Sciatic nerve (tissue), 2 donors: ENCODE measurements around the gene RXYLT1. TPM values are rescaled to one million over a fixed set of nuclear protein-coding genes. Genes with fewer than 3 reads are reported as not detected.
"Not testable (repeated sequence)": the region's sequence is repeated elsewhere in the genome, so short reads cannot be mapped to it uniquely, and the experiment has no call there.

Experiments
- ATAC-seq: fragments of 200-7000 bp; cut with Tn5 transposase; one replicate; pipeline ENCODE4 v1.9.1; 2020; ENCODE audit warnings: mild to moderate bottlenecking, moderate library complexity
- DNase-seq: peaks from one replicate; pipeline ENCODE4 v3.0.0-alpha.2; 2020; ENCODE audit warnings: low spot score
- intact Hi-C: fragments of 100-400 bp; cut with DNase I; formaldehyde crosslinking; loops from one replicate; pipeline ENCODE4 v1.14.2; 2022
- total RNA-seq: library from RNA; stranded (reverse); fragmentation: NEBNext Ultra II Directional; extraction: Animal tissue kit (Norgen Biotek cat#: 25700); gene quantifications from one replicate; pipeline ENCODE4 v1.2.1, GENCODE V29; 2021
- donor health status: DM: no; HTN: no; CAD: no.
- donor health status: DM: no; HTN: no; CAD: no.

RXYLT1 gene, protein sequence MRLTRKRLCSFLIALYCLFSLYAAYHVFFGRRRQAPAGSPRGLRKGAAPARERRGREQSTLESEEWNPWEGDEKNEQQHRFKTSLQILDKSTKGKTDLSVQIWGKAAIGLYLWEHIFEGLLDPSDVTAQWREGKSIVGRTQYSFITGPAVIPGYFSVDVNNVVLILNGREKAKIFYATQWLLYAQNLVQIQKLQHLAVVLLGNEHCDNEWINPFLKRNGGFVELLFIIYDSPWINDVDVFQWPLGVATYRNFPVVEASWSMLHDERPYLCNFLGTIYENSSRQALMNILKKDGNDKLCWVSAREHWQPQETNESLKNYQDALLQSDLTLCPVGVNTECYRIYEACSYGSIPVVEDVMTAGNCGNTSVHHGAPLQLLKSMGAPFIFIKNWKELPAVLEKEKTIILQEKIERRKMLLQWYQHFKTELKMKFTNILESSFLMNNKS
- total RNA-seq, result 18.5 TPM

DNA sequence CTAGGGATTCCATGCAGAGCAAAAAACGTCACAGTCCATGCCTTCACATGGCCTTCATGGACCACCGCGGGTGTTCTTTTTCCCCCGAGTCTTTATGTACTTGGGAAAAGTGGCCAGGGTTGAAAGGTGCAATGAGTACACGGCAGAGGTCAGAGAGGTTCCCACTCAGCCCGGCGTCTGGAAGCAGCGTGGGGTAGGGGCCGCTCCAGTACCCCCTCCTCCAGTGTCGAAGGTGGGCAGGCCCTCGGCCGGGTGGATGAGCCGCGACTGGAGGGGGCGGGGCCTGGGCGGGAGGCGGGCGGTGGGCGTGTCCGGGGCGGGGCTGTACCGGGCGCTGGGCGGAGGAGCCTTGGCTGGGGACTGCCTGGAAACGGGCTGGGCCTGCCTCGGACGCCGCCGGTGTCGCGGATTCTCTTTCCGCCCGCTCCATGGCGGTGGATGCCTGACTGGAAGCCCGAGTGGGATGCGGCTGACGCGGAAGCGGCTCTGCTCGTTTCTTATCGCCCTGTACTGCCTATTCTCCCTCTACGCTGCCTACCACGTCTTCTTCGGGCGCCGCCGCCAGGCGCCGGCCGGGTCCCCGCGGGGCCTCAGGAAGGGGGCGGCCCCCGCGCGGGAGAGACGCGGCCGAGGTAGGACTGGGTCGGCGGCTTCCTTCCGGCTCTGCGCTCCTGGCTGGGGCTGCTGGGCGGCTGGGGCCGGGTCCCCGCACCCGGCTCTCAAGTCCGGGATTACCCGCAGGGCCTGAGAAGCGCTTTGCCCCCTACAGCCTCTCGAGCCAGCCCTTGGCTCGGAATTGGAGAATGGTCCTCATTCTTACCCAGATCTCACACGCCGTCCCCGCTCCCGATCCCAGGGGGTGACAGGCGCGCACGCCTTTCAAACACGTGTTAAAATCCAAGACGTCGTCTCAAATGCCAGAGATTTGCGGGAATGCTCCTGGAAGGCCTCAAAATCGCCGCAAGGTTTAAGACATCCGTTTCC lies at the start of gene RXYLT1:
TSS of gene RXYLT1 (plus strand) at position 412 of the 984 bp plus-strand sequence. CDS start at position 464, 52 bp downstream.
- DNase-seq (peak; percentile 93), ATAC-seq (peak; percentile 99)
- intact Hi-C loops, result loop anchor here (5.0 kb wide), 1 partner anchor 1202 kb away; no protein-coding TSS in a partner anchor

DNA sequence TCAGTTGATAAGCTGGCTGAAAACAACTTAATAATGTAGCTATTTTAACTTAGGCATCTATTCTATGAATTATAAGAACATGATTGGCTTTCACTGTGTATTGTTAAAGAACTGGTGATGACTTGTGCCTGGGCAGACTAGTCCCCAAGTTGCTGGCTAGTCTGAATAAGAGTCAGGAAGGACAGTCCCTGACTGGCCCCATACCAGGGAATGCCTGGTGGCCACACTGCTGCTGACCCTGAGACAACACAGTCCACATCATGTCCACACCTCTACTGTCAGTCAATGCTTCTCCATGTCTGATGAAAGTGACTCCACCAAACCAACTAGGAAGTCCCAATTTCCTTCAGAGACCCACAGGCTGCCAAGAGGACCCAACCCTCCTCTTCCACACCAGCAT lies 46.9 kb upstream of the RXYLT1 start:
- ATAC-seq, intact Hi-C loops, DNase-seq: not testable (repeated sequence)

DNA sequence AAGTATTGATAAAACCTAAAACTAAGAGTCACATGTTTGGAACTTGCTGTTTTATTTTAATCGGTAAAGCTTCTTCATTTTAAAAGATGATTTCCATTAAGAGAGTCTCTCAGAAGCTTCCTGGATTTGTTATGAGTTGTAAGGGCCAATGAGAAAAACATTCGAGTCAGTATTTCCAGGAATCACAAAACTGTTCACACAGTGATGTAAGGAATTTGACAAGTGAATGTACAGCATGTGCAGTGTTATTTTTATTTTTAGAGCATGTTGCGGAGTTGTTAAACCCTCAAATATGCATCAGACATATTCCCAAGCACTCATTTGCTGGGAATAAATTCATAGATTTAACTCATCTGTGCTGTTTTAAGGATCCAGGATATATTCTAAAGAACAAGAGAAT lies 46.1 kb upstream of the RXYLT1 start:
- intact Hi-C loops, ATAC-seq, DNase-seq: not testable (repeated sequence)

DNA sequence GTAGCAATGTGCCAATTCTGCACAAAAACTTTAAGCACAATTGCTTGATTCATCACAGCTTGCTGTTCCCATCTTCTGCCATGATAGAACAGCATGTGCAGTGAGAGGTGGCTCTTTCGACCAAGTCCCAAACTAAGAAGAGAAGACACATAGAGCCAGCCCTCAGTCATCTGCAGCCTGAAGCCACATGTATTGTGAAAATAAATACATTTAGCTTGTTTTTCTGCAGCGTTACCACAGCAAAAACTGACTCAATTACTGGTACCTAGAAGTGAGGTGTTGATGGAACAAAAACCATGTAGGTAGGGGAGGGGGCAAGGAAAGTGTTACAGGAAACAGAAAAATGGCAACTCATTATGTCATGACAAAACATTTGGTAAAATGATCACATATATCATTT lies 39.2 kb upstream of the RXYLT1 start:
- intact Hi-C loops, ATAC-seq, DNase-seq: not testable (repeated sequence)

DNA sequence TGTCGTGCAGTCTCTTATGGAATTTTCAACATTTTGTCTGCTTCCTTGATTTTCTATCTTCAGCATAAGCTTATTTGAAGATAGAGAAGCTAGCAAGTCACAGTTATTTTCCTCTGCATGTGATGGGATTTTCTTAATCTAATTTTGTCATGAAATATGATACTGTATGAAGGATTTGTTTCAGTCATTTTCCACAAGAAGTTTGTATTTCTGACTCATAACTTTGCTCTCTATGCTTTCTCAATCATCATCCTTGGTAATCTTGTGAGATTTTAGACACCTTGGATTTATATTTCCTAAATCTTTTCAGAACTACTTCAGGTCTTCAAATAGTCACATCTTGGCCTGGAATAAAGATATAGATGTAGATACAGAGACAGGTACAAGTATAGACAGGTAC lies 38.3 kb upstream of the RXYLT1 start:
- DNase-seq, ATAC-seq, intact Hi-C loops: not testable (repeated sequence)

DNA sequence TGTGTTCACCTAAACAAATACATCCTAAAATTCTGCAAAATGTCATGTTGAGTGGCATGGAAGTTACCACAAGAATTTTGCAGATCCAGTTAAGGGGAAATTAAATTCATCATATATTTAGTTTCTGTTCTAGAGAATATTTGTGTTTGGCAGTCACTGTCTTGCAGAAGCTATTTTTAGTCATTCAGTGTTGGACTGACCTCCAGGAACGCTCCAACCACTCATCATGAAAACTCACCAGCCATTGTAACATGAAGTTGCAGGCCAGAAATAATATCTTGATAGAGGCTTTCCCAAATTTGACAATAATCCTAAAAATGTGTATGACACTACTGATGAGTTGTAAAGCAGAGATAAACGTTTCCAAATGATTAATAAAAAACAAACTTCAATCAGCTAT lies 35.6 kb upstream of the RXYLT1 start:
- intact Hi-C loops, DNase-seq, ATAC-seq: not testable (repeated sequence)

DNA sequence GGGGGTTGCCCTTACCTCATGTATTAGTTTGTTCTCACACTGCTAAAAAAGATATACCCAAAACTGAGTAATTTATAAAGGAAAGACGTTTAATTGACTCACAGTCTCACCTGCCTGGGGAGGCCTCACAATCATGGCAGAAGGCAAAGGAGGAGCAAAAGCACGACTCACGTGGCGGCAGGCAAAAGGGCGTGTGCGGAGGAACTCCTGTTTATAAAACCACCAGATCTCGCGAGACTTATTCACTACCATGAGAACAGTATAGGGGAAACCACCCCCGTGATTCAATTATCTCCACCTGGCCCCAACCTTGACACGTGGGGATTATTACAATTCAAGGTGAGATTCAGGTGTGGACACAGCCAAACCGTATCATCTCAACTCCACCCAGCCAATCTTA lies 33.2 kb upstream of the RXYLT1 start:
- intact Hi-C loops, DNase-seq, ATAC-seq: not testable (repeated sequence)

DNA sequence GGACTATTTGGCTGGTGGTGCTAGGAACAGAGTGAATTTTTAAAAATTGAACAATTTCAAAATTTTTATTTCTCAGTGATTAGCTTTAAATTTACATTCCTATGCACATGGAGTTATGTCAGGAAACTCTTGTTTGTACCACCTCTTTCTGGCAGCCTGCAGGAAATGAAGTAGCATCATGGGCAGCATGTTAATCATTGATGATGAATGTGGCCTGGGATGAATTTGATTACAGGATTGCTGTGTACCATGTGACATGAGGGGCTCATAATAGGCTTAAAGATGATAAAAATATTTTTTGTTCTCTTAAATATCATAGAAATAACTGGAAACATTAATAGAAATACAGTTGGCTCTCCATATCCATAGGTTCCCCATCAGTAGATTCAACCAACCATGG lies 32.6 kb upstream of the RXYLT1 start:
- ATAC-seq, intact Hi-C loops, DNase-seq: not testable (repeated sequence)

DNA sequence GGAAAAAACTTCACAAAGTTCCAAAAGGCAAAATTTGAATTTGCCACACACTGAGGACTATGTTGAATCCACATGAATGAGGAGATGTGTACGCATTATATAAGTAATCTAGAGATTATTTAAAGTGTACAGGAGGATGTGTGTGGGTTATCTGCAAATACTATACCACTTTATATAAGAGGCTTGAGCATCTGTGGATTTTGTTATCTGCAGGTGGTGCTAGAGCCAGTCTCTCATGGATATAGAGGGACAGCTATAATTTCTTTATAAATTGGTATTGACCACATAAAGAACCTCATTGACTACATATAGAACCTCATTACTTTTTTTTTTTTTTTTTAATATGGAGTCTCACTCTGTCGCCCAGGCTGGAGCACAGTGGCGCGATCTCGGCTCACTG lies 32.2 kb upstream of the RXYLT1 start:
- intact Hi-C loops, result no loop called here
- DNase-seq, result no peak
- ATAC-seq, result no peak

DNA sequence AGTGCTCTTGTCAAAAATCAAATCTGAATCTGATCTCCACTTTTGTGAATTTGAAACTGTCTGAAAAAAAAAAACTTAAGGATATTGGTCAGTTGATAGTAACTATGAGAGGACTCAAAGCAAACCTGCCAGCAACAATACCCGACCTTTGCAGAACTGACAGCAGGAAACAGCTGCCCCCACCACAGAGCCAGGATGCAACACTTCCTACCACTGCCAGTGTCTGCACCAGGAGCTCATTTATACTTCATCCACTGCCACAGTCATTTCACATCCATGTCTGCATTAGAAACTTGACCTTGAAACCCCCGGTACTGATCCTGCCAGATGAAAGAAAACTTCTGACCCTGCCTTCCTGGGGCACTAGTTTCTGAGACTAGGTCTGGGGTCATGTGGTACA lies 27.4 kb upstream of the RXYLT1 start:
- intact Hi-C loops, result no loop called here
- DNase-seq (no peak), ATAC-seq (no peak)

DNA sequence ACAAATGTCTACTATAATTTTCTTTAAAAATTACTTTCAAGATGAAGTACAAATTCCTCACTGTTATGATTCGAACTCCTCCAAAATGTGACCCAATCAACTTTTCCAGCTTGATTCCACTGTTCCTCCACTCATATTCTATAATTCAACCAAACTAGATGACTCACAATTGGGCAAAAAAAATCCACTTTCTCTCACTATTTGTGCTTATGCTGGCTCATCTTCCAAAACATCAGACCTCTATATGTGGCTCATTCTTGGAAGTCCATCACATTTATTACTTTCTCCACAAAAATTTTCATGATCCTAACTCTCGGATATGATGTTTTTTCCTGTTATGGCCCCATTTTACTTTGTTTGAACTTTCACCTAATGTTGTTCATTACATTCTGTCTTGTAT lies 26.9 kb upstream of the RXYLT1 start:
- no peak for DNase-seq
- ATAC-seq, result no peak
- intact Hi-C loops, result no loop called here

DNA sequence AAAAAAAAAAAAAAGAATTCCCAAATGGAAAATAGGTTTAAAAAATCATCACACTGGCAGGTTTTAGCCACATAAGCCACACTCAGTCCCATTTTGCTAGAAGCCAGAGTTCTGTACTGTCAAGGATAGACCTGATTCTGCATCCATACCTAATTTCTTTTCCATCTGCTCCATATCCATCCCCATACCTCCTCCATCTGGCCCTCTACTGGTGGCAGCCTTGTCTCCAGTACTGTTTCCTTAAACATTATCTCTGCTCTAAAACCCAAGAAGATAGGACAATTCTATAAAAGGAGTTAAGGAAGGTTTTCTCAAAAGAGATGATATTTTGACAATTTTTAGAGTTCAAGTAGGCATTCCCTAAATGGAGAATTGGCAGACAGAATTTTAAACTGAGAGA lies 26.0 kb upstream of the RXYLT1 start:
- intact Hi-C loops, result no loop called here
- DNase-seq, result no peak
- ATAC-seq, result no peak

DNA sequence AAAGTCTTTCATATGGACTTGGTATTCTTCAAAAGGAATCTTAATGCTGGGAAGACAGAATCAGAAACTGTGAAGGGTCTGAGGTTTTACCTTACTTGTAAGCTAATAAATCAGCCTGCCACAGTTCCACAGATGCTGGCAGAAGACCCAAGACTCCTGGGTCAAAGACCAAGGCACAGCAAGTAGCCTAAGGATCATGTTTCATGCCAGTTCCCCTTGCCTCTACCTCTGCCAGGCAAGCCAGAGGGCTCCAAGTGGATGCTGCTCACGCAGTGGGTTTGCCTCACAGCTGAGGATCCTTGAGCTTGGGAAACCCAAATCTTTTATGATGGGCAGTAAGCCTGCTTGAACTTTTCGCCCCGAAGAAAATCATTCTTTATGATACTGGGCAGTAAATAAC lies 15.2 kb upstream of the RXYLT1 start:
- ATAC-seq (no peak), DNase-seq (no peak)
- intact Hi-C loops, result no loop called here

DNA sequence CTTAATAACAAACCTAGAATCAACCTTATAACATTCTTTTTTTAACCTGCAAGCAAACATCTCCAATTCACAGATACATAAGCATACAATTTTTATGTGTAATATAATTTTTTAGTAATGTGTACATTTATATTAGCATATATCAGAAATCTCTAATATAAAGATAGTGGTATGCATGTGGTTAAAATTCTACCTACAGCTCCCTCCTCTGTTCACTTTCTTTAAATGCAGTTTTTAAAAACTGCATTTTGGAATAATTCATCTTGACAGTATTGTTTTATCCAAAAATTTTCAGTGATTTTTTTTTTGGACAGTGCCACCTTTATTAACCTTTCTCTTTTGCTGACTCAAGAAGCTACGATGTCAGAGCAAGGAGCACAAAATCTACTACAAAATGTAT lies 13.2 kb upstream of the RXYLT1 start:
- DNase-seq (no peak), ATAC-seq (no peak)
- intact Hi-C loops, result no loop called here

DNA sequence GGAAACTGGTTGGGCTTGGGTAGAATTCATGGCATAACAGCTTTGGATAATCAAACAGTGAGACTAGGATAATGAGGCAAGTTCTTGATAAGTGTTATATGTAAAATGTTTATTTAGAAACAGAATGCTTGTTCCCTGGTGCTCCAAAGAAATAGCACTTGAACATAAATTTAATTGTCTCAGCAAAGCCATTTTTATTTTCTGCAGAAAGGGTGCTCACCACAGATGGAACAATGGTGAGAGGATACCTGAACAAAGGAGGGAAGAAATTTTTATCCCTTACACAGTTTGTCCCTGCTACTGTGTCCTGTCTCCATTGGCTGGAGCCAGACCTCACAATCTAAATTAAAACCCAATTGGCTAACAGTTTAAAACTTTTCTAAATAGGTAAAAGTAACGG lies 9.3 kb upstream of the RXYLT1 start:
- ATAC-seq, result no peak
- intact Hi-C loops, result no loop called here
- DNase-seq, result no peak

DNA sequence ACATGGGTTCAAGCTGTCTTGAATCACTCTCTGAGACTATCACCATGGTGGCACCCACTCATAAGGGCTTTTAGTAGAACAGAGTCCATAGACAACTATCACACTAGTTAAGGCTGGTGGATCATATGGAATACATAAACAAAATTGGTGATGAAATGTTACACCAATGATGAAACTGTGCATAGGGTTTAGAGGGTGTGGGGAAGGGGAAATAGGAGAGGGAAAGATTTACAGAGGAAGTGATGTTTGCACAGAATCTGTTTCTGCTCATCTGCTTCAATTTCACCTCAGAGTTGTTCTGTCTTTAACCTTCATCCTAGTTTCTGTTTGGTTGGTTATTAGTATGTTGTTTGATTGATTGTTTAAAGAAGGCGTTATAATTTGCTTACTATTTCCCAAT lies 2.4 kb upstream of the RXYLT1 start:
- intact Hi-C loops, result loop anchor here (5.0 kb wide), 1 partner anchor 1200 kb away; no protein-coding TSS in a partner anchor
- DNase-seq (no peak), ATAC-seq (no peak)

DNA sequence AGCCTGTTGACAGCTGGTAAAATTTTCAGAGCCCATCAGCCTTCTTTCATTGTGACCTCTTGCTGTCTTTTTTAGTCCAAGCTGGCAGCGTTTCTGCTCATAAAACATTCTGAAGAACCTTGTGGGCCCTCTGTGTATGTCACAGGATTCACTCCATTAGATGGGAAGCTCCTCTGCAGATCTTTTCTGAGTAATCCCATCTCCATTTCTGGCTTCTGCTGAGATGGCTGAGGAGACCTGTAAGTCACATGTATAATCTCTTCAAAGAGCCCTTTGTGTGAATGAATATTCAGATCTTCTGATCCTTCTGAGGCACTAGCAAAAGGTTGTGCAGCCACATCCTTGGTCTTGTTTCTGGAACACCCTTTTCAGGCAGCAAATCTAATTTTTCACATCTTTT lies 2.8 kb downstream of the RXYLT1 start:
- intact Hi-C loops, result no loop called here
- ATAC-seq (no peak), DNase-seq (no peak)

DNA sequence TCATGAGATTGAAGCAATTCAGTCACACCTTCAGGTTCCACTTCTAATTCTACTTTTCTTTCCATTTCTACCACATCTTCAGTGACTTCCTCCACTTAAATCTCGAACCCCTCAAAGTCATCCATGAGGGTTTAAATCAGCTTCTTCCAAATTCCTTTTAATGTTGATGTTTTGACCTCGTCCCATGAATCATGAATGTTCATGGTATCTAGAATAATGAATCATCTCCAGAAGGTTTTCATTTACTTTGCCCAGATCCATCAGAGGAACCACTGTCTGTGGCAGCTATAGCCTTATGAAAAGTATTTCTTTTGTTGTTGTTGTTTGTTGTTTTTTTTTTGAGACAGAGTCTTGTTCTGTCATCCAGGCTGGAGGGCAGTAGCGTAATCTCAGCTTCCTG lies 7.6 kb downstream of the RXYLT1 start:
- no peak for ATAC-seq
- no peak for DNase-seq
- intact Hi-C loops, result no loop called here

DNA sequence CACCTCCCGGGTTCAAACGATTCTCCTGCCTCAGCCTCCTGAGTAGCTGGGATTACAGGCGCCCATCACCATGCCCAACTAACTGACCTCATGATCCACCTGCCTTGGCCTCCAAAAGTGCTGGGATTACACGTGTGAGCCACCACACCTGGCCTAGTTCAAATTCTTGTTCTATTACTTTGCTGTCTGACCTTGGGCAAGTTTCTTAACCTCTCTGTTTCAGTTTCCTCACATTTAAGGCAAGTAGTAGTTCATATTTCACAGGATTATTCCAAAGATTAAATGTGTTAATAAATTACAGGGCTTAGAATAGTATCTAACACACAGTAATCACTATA lies 10.9 kb downstream of the RXYLT1 start:
- DNase-seq (no peak), ATAC-seq (no peak)
- intact Hi-C loops, result no loop called here

DNA sequence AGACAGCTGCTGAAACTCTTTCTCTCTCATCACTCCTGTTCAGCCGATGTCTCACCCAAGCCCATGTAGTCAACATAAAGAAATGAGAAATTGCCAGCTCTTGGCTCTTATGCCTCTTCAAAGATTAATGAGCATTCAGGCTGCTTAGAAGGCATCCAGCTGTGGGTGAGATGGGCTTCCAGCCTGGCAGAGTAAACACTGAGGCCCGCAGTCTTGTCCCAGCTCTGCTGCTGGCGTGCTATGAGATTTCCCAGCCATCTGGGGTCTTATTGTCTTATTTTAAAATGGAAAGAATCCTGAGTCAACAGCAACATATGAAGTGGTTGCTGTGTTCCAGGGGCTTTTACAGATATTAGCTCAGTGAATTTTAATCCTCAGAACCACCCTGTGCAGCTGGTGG lies 12.6 kb downstream of the RXYLT1 start:
- DNase-seq (no peak), ATAC-seq (no peak)
- intact Hi-C loops, result no loop called here
